Mesothelial cell of epicardium (in vitro differentiated cells): ENCODE measurements around the gene EPC2. TPM values are rescaled to one million over a fixed set of nuclear protein-coding genes. Genes with fewer than 3 reads are reported as not detected.
"Not testable (repeated sequence)": the region's sequence is repeated elsewhere in the genome, so short reads cannot be mapped to it uniquely, and the experiment has no call there.

ENCODE experiments used
- DNase-seq, 2 experiments: peaks; one replicate each; pipeline ENCODE4 v3.0.0; 2021; ENCODE audit warnings: low spot score in 2 of 2; ENCODE audit not compliant: unreplicated experiment in 2 of 2
- H3K27ac Mint-ChIP-seq: 2 replicates; pipeline ENCODE4 v1.8.0; 2021; ENCODE audit warnings: mixed read lengths
- H3K27me3 Mint-ChIP-seq: 2 replicates; pipeline ENCODE4 v1.8.0; 2021; ENCODE audit warnings: low read depth, mixed read lengths
- H3K36me3 Mint-ChIP-seq: 2 replicates; pipeline ENCODE4 v1.8.0; 2021; ENCODE audit warnings: mixed read lengths
- H3K4me1 Mint-ChIP-seq: 2 replicates; pipeline ENCODE4 v1.8.0; 2021; ENCODE audit warnings: mixed read lengths
- H3K4me3 Mint-ChIP-seq: 2 replicates; pipeline ENCODE4 v1.8.0; 2021; ENCODE audit warnings: mild to moderate bottlenecking, moderate library complexity, mixed read lengths
- H3K9me3 Mint-ChIP-seq: 2 replicates; pipeline ENCODE4 v1.8.0; 2021; ENCODE audit warnings: mixed read lengths
- CTCF ChIP-seq: fragments of 200-600 bp; sonication (generic); IDR thresholded peaks from one replicate; pipeline ENCODE4 v1.5.0; 2021; ENCODE audit warnings: antibody characterized with exemption; ENCODE audit not compliant: unreplicated experiment
- total RNA-seq: library from RNA; stranded (reverse); gene quantifications from 3 replicates; pipeline ENCODE4 v1.2.1, GENCODE V29; 2021

The EPC2 gene
- total RNA-seq, 1 donor from 2014 or later: 43.8 TPM

- Mint-ChIP-seq H3K27ac (peak overlapping the region; percentile 9), H3K4me3 (no peak overlapping the region), H3K9me3 (no peaks in the 10 kb centered on the region), H3K4me1 (no peaks in the 10 kb centered on the region), H3K36me3 (peaks cover 19% of the 10 kb centered on the region), H3K27me3 (no peaks in the 10 kb centered on the region)
- DNase-seq: no peak
- TF ChIP-seq CTCF: no peak
Measured at GRCh38 chr2:148754864-148755263, 110.3 kb downstream of the EPC2 start.

- Mint-ChIP-seq H3K36me3 (peaks cover 19% of the 10 kb centered on the region), H3K4me3 (no peak overlapping the region), H3K27ac (no peak overlapping the region), H3K9me3 (no peaks in the 10 kb centered on the region), H3K27me3 (no peaks in the 10 kb centered on the region), H3K4me1 (no peaks in the 10 kb centered on the region)
- no peak for DNase-seq
- TF ChIP-seq CTCF: no peak
Measured at GRCh38 chr2:148756292-148756975, 111.9 kb downstream of the EPC2 start.

- Mint-ChIP-seq H3K36me3 (peaks cover 14% of the 10 kb centered on the region), H3K9me3 (no peaks in the 10 kb centered on the region), H3K4me1 (no peaks in the 10 kb centered on the region), H3K27ac (no peak overlapping the region), H3K27me3 (no peaks in the 10 kb centered on the region), H3K4me3 (no peak overlapping the region)
- TF ChIP-seq CTCF: no peak
- DNase-seq: no peak
Measured at GRCh38 chr2:148764815-148765214, 120.3 kb downstream of the EPC2 start.

- H3K4me1 Mint-ChIP-seq: no peaks in the 10 kb centered on the region
- H3K4me3 Mint-ChIP-seq: no peak overlapping the region
- no peaks in the 10 kb centered on the region for H3K27me3 Mint-ChIP-seq
- TF ChIP-seq CTCF: no peak
- H3K27ac Mint-ChIP-seq: no peak overlapping the region
- H3K36me3 Mint-ChIP-seq: peaks cover 25% of the 10 kb centered on the region
- no peak for DNase-seq
- H3K9me3 Mint-ChIP-seq: no peaks in the 10 kb centered on the region
Measured at GRCh38 chr2:148770047-148770446, 125.5 kb downstream of the EPC2 start.

GRCh38 chr2:148781544-148781943 lies 137.0 kb downstream of the EPC2 start:
- Mint-ChIP-seq H3K27ac (peak overlapping the region; percentile 33), H3K9me3 (no peaks in the 10 kb centered on the region), H3K4me1 (no peaks in the 10 kb centered on the region), H3K27me3 (no peaks in the 10 kb centered on the region), H3K4me3 (no peak overlapping the region), H3K36me3 (peaks cover 33% of the 10 kb centered on the region)
- TF ChIP-seq CTCF: no peak
- no peak for DNase-seq

- no peaks in the 10 kb centered on the region for H3K27me3 Mint-ChIP-seq
- H3K36me3 Mint-ChIP-seq: peaks cover 28% of the 10 kb centered on the region
- H3K4me3 Mint-ChIP-seq: no peak overlapping the region
- DNase-seq: no peak
- peaks cover 5% of the 10 kb centered on the region for H3K9me3 Mint-ChIP-seq
- no peak overlapping the region for H3K27ac Mint-ChIP-seq
- H3K4me1 Mint-ChIP-seq: no peaks in the 10 kb centered on the region
- TF ChIP-seq CTCF: no peak
Measured at GRCh38 chr2:148789059-148789458, 144.5 kb downstream of the EPC2 start.

GRCh38 chr2:148790172-148790571 lies 145.6 kb downstream of the EPC2 start:
- H3K36me3 Mint-ChIP-seq: peaks cover 17% of the 10 kb centered on the region
- not testable (repeated sequence) for H3K27ac Mint-ChIP-seq, H3K4me1 Mint-ChIP-seq, H3K9me3 Mint-ChIP-seq, H3K27me3 Mint-ChIP-seq, DNase-seq, H3K4me3 Mint-ChIP-seq
